Esophagus squamous epithelium (tissue), 5 donors: Measurements from ENCODE around the gene MT1M. TPM values are rescaled to one million over a fixed set of nuclear protein-coding genes. Genes with fewer than 3 reads are reported as not detected.

Experiments
- DNase-seq: peaks from one replicate; lab custom pipeline; 2025; lab: John Stamatoyannopoulos, UW
- H3K27ac ChIP-seq, 4 donors: fragments of 200-600 bp; sonication (generic); one replicate each; pipeline ENCODE4 v1.5.1; 2016 to 2019; ENCODE audit warnings: mild to moderate bottlenecking in 1 of 4
- H3K27me3 ChIP-seq, 4 donors: fragments of 200-600 bp; sonication (generic); 1 replicate in 3 of 4; 2 replicates in 1 of 4; pipeline versions ENCODE4 v1.5.1 to v1.6.0; 2017 to 2021; ENCODE audit warnings: antibody characterized with exemption in 1 of 4
- H3K36me3 ChIP-seq, 3 donors: fragments of 200-600 bp; sonication (generic); one replicate each; pipeline ENCODE4 v1.5.1; 2016 to 2019
- H3K4me1 ChIP-seq, 3 donors: fragments of 200-600 bp; sonication (generic); one replicate each; pipeline ENCODE4 v1.5.1; 2017 to 2019
- H3K4me3 ChIP-seq, 4 donors: fragments of 200-600 bp; sonication (generic); 1 replicate in 3 of 4; 2 replicates in 1 of 4; pipeline ENCODE4 v1.5.1; 2016 to 2019; ENCODE audit warnings: mild to moderate bottlenecking in 2 of 4, moderate library complexity in 1 of 4
- H3K9me3 ChIP-seq, 3 donors: fragments of 200-600 bp; sonication (generic); one replicate each; pipeline ENCODE4 v1.5.1; 2016 to 2019
- CTCF ChIP-seq, 6 experiments: fragments of 450-650 bp in 4 of 6; fragments of 200-600 bp in 2 of 6; sonication (generic) in 2 of 6; IDR thresholded peaks; one replicate each; pipeline ENCODE4 v1.5.1; 2016 to 2019; ENCODE audit warnings: antibody characterized with exemption in 6 of 6, mild to moderate bottlenecking in 4 of 6, moderate library complexity in 4 of 6
- POLR2A ChIP-seq, 4 donors: fragments of 450-650 bp; IDR thresholded peaks; one replicate each; pipeline ENCODE4 v1.6.1; 2017; ENCODE audit warnings: antibody characterized with exemption in 4 of 4, mild to moderate bottlenecking in 4 of 4, moderate library complexity in 3 of 4
- WGBS, 2 donors: methylation state at CpG; one replicate each; pipeline ENCODE4 v1.1.5; 2018; 5-methylcytosine and 5-hydroxymethylcytosine counted together
- intact Hi-C: fragments of 100-400 bp; cut with DNase I; formaldehyde crosslinking; loops from one replicate; pipeline ENCODE4 v1.15.0; 2022
- total RNA-seq, 4 donors: library from RNA; depleted of rRNA; stranded (reverse); fragments of >200 nt; gene quantifications; one replicate each; pipeline ENCODE4 v1.1.0, GENCODE V29; 2016
- donor health status: DM: yes; HTN: yes; CAD: no.

The MT1M gene
- total RNA-seq, 4 donors from 2014 or later: 0.57 to 7.4 (median 4.8) TPM; not detected in 1

DNA sequence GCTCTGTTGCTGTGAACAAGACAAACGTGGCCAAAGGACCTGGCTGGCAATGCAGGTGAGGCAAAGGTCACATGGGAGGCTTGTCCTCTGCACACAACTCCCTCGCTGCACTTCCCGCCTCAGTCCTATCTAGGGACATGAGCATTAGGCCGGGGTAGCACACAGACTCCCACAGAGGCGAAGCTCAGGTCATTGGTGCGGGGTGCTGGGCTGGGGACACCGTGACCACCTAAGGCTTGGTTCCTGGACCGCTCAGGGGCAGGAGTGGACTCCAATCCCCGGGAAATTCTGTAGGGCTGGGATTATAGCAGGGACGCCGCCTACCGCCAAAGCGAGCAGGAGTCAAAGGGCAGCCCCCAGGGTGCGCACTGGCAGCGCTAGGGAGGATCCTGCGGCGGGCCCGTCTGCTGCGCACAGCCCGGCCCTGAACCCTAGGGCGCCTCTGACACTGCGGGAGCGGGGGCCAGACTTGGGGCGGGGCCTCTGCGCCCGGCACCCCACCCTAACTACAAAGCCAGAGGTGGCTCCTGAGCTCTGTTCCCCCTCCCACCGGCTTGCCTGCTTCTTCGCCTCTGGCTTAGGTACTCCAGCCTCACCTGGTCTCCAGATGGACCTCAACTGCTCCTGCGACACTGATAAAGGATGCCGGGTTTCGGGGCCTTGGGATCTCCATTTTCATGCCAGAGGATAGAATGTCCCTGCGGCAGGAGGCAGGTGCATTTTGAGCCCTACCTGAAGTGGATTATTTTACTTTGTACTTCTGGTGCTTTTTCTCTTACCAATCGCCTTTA is 15.4 kb downstream of the MT1M start:
- no peak overlapping the region for H3K4me3 ChIP-seq
- no peaks in the 10 kb centered on the region for H3K9me3 ChIP-seq
- H3K4me1 ChIP-seq: peaks cover 13 to 21% (median 14%) of the 10 kb centered on the region in 3 donors
- no peaks in the 10 kb centered on the region for H3K36me3 ChIP-seq
- DNase-seq: no peak
- 64 to 80% methylated on average over 7 to 9 of the region's 33 CpGs for WGBS, 2 donors
- H3K27me3 ChIP-seq: peaks cover 0 to 94% (median 0%) of the 10 kb centered on the region in 4 donors
- TF ChIP-seq POLR2A (IDR thresholded peaks at IDR 0.05) (no peak), CTCF (IDR thresholded peaks at IDR 0.05) (no peak)
- intact Hi-C loops: no loop called here
- no peak overlapping the region for H3K27ac ChIP-seq

GRCh38 chr16:56649271-56649670 is 16.8 kb downstream of the MT1M start:
- Histone ChIP-seq H3K27me3 (peaks cover 0 to 84% (median 0%) of the 10 kb centered on the region in 4 donors), H3K4me3 (no peak overlapping the region), H3K9me3 (no peaks in the 10 kb centered on the region), H3K4me1 (peaks cover 0 to 12% (median 0%) of the 10 kb centered on the region in 3 donors), H3K36me3 (no peaks in the 10 kb centered on the region), H3K27ac (no peak overlapping the region)
- no peak for TF ChIP-seq CTCF (IDR thresholded peaks at IDR 0.05)
- TF ChIP-seq POLR2A (IDR thresholded peaks at IDR 0.05): no peak
- DNase-seq: no peak
- WGBS, 2 donors: 70% methylated on average over 2 of the region's 2 CpGs; no CpG with 5 or more reads in 1 of the 2 donors
- intact Hi-C loops: no loop called here

DNA sequence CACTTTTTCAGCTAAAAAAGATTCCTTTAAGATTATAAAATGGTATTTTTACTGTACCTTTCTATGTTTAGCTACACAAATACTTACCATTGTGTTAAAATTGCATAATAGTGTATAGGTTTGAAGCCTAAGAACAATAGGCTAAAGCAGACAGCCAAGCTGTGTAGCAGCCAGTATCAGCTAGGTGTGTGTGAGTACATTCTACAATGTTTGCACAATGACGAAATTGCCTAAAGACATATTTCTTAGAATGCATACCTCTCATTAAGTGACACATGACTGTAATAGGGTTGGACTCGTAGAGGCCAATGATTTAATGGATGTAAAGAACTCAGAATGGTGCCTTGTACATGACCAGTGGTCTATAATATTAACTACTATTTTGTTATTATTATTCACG is 17.4 kb downstream of the MT1M start:
- Histone ChIP-seq H3K4me3 (no peak overlapping the region), H3K4me1 (peaks cover 0 to 12% (median 0%) of the 10 kb centered on the region in 3 donors), H3K9me3 (no peaks in the 10 kb centered on the region), H3K27me3 (peaks cover 0 to 79% (median 0%) of the 10 kb centered on the region in 4 donors), H3K36me3 (no peaks in the 10 kb centered on the region), H3K27ac (no peak overlapping the region)
- DNase-seq: no peak
- TF ChIP-seq CTCF (IDR thresholded peaks at IDR 0.05): no peak
- no peak for TF ChIP-seq POLR2A (IDR thresholded peaks at IDR 0.05)
- intact Hi-C loops: no loop called here
- WGBS, 2 donors: 41 to 44% methylated on average over 3 of the region's 3 CpGs

DNA sequence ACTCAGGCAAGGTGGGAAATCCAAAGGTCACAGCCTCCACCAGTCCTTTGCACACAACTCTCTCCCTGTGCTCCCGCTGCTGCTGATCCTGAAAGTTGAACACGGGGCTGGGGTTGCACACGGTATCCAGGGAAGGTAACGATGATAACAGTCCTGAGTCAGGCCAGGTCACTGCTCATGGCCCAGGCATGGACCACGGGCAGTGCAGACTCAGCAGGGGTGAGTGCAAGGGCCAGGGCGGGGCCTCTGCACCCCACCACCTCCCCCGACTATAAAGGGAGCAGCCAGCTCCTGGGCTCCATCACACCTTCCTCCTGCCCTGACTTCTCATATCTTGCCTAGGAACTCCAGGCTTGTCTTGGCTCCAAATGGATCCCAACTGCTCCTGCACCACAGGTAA is 19.1 kb downstream of the MT1M start, which contains the start of gene MT1B:
Gene MT1B (plus strand): TSS at position 301 of the 400 bp plus-strand sequence. CDS start 68 bp downstream, at position 369.
- intact Hi-C loops: no loop called here
- Histone ChIP-seq H3K4me1 (peaks cover 0 to 12% (median 0%) of the 10 kb centered on the region in 3 donors), H3K4me3 (no peak within 1 kb of the TSS), H3K9me3 (no peaks in the 10 kb centered on the region), H3K27ac (no peak within 1 kb of the TSS), H3K36me3 (no peaks in the 10 kb centered on the region), H3K27me3 (peaks cover 0 to 67% (median 0%) of the 10 kb centered on the region in 4 donors)
- 82 to 90% methylated on average over 4 to 7 of the region's 7 CpGs for WGBS, 2 donors
- TF ChIP-seq POLR2A (IDR thresholded peaks at IDR 0.05): no peak
- TF ChIP-seq CTCF (IDR thresholded peaks at IDR 0.05): no peak
- DNase-seq: no peak

DNA sequence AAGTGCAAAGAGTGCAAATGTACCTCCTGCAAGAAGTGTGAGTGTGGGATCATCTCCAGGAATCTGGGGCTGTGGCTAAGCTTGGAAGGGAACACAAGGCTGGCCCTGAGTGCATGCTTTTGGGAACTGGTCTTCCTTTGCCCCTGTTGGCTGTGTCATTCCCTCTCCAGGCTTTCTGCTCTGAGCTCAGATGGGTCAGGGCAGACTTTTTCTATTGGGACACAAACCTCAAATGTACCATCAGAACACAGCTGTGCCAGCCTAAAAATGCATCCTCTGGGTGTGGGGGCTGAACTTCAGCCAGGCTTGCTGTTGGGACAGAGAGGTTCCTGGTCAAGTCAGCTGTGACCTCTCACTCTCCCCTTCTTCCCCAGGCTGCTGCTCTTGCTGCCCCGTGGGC is 20.1 kb downstream of the MT1M start:
- TF ChIP-seq CTCF (IDR thresholded peaks at IDR 0.05) (no peak), POLR2A (IDR thresholded peaks at IDR 0.05) (no peak)
- intact Hi-C loops: no loop called here
- no peak for DNase-seq
- Histone ChIP-seq H3K9me3 (no peaks in the 10 kb centered on the region), H3K36me3 (no peaks in the 10 kb centered on the region), H3K4me3 (no peak overlapping the region), H3K4me1 (peaks cover 3 to 18% (median 5%) of the 10 kb centered on the region in 3 donors), H3K27me3 (peaks cover 0 to 61% (median 0%) of the 10 kb centered on the region in 4 donors), H3K27ac (no peak overlapping the region)
- whole genome bisulfite sequencing, 2 donors: 25 to 29% methylated on average over 1 of the region's 1 CpG
